Mesenteric fat pad (tissue), 1 donor: ENCODE results near the gene FRMD4A. TPM values are rescaled to one million over a fixed set of nuclear protein-coding genes. Genes with fewer than 3 reads are reported as not detected.
"Not testable (repeated sequence)": the region's sequence is repeated elsewhere in the genome, so short reads cannot be mapped to it uniquely, and the experiment has no call there.

Source experiments
- DNase-seq: peaks from one replicate; pipeline ENCODE4 v3.0.0-alpha.2; 2020; ENCODE audit warnings: low spot score
- total RNA-seq: library from RNA; stranded (reverse); fragmentation: NEBNext Ultra II Directional; extraction: Animal tissue kit (Norgen Biotek cat#: 25700); gene quantifications from one replicate; pipeline ENCODE4 v1.2.1, GENCODE V29; 2021
- donor health status: DM: yes; HTN: yes; CAD: no.

The FRMD4A gene
- total RNA-seq, 1 donor from 2014 or later = 188 TPM

- DNase-seq = no peak
Measured at GRCh38 chr10:13920465-13920864, 410.3 kb downstream of the FRMD4A start.

GRCh38 chr10:13920031-13920430 lies 410.7 kb downstream of the FRMD4A start:
- DNase-seq = no peak

GRCh38 chr10:13917791-13918190 lies 412.9 kb downstream of the FRMD4A start:
- DNase-seq = no peak

- no peak for DNase-seq
Measured at GRCh38 chr10:13916384-13916947, 414.3 kb downstream of the FRMD4A start.

- DNase-seq = no peak
Measured at GRCh38 chr10:13915710-13916109, 415.0 kb downstream of the FRMD4A start.

- no peak for DNase-seq
Measured at GRCh38 chr10:13913897-13914296, 416.8 kb downstream of the FRMD4A start.

GRCh38 chr10:13911821-13912520 lies 418.8 kb downstream of the FRMD4A start:
- no peak for DNase-seq

GRCh38 chr10:13909516-13910258 lies 421.0 kb downstream of the FRMD4A start:
- DNase-seq = no peak

- DNase-seq = no peak
Measured at GRCh38 chr10:13908475-13908874, 422.2 kb downstream of the FRMD4A start.

GRCh38 chr10:13907570-13907969 lies 423.2 kb downstream of the FRMD4A start:
- DNase-seq = no peak

- no peak for DNase-seq
Measured at GRCh38 chr10:13905281-13905680, 425.4 kb downstream of the FRMD4A start.

- DNase-seq = no peak
Measured at GRCh38 chr10:13904064-13904463, 426.7 kb downstream of the FRMD4A start.

GRCh38 chr10:13902868-13903587 lies 427.7 kb downstream of the FRMD4A start:
- no peak for DNase-seq

- no peak for DNase-seq
Measured at GRCh38 chr10:13899941-13900340, 430.8 kb downstream of the FRMD4A start.

GRCh38 chr10:13896146-13896545 lies 434.6 kb downstream of the FRMD4A start:
- DNase-seq = not testable (repeated sequence)

GRCh38 chr10:13894412-13895093 lies 436.2 kb downstream of the FRMD4A start:
- DNase-seq = no peak

- DNase-seq = no peak
Measured at GRCh38 chr10:13893926-13894325, 436.8 kb downstream of the FRMD4A start.

- DNase-seq = no peak
Measured at GRCh38 chr10:13892871-13893270, 437.9 kb downstream of the FRMD4A start.

GRCh38 chr10:13892001-13892491 lies 438.7 kb downstream of the FRMD4A start:
- DNase-seq = no peak

GRCh38 chr10:13891128-13892000 lies 439.4 kb downstream of the FRMD4A start:
- no peak for DNase-seq
